ENCODE results near the gene CTXND2. TPM values are rescaled to one million over a fixed set of nuclear protein-coding genes. Genes with fewer than 3 reads are reported as not detected.
"Not testable (repeated sequence)": the region's sequence is repeated elsewhere in the genome, so short reads cannot be mapped to it uniquely, and the experiment has no call there.

The CTXND2 gene
- total RNA-seq, 1 donor: not detected

DNA sequence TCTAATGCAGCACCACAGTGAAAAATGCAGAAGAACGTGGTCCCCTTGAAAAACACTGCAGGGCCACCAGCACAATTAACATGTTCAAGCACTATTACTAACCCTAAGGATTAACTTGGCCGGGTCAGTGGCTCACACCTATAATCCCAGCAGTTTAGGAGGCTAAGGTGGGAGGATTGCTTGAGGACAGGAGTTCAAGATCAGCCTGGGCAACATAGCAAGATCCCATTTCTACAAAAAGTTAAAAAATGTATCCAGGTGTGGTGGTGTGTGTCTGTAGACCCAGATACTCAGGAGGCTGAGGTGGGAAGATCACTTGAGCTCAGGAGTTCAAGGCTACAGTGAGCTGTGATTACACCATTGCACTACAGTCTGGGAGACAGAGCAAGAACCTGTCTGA is 13.4 kb upstream of the CTXND2 start:
- Histone ChIP-seq H3K27ac (ENCODE audit: low read depth, low read length) (no peak overlapping the region), H3K9me3 (ENCODE audit: low read depth, low read length) (no peaks in the 10 kb centered on the region), H3K4me1 (ENCODE audit: insufficient read depth, low read length) (peaks cover 10% of the 10 kb centered on the region), H3K79me2 (ENCODE audit: insufficient read depth, low read length) (peaks cover 74% of the 10 kb centered on the region), H4K20me1 (ENCODE audit: insufficient read depth, low read length) (peaks cover 30% of the 10 kb centered on the region), H2AFZ (ENCODE audit: low read length) (no peak overlapping the region), H3K4me2 (ENCODE audit: insufficient read depth, low read length) (no peak overlapping the region), H3K4me3 (ENCODE audit: insufficient read depth, low read length) (no peak overlapping the region), H3K36me3 (ENCODE audit: insufficient read depth, low read length) (peaks cover 16% of the 10 kb centered on the region), H3K27me3 (ENCODE audit: insufficient read depth, low read length) (no peaks in the 10 kb centered on the region)
- TF ChIP-seq, protein P1, sequence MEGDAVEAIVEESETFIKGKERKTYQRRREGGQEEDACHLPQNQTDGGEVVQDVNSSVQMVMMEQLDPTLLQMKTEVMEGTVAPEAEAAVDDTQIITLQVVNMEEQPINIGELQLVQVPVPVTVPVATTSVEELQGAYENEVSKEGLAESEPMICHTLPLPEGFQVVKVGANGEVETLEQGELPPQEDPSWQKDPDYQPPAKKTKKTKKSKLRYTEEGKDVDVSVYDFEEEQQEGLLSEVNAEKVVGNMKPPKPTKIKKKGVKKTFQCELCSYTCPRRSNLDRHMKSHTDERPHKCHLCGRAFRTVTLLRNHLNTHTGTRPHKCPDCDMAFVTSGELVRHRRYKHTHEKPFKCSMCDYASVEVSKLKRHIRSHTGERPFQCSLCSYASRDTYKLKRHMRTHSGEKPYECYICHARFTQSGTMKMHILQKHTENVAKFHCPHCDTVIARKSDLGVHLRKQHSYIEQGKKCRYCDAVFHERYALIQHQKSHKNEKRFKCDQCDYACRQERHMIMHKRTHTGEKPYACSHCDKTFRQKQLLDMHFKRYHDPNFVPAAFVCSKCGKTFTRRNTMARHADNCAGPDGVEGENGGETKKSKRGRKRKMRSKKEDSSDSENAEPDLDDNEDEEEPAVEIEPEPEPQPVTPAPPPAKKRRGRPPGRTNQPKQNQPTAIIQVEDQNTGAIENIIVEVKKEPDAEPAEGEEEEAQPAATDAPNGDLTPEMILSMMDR (IDR thresholded peaks at IDR 0.05; ENCODE audit: extremely low read depth, low read depth, low read length): no peak
- no peak for DNase-seq (ENCODE audit: insufficient read length, low spot score, missing footprints)

DNA sequence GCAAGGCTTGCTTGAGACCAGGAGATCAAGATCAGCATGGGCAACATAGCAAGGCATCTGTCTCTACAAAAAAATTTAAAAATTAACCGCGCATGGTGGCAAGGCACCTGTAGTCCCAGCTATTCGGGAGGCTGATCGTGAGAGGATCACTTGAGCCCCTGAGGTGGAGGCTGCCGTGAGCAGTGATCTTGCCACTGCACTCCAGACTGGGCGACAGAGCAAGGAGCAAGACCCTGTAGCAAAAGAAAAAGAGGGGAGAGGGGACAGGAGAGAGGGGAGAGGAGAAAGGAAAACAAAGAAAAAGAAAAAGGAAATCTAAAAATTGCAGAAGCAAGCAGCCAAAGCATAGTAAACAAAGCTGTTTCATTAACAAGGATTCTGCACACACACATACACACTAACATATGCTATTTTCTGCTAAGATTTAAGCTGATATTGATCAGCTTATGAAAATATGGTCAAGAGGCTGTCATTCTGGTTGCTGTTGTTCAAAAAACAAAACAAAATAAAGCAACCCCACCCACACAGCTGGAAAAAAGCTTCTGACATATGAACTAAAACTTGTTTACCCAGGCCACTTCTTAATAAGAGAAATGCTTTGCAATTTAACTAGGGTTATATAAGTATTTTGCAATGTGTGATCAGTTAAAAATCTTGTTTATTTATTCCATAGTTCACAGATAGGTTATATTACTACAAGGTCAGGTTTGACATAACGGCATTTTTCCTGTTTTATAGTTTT is 12.3 kb upstream of the CTXND2 start:
- H3K27ac ChIP-seq (ENCODE audit: low read depth, low read length): peak overlapping the region; percentile 87
- no peak overlapping the region for H2AFZ ChIP-seq (ENCODE audit: low read length)
- DNase-seq (ENCODE audit: insufficient read length, low spot score, missing footprints): peak; percentile 27

DNA sequence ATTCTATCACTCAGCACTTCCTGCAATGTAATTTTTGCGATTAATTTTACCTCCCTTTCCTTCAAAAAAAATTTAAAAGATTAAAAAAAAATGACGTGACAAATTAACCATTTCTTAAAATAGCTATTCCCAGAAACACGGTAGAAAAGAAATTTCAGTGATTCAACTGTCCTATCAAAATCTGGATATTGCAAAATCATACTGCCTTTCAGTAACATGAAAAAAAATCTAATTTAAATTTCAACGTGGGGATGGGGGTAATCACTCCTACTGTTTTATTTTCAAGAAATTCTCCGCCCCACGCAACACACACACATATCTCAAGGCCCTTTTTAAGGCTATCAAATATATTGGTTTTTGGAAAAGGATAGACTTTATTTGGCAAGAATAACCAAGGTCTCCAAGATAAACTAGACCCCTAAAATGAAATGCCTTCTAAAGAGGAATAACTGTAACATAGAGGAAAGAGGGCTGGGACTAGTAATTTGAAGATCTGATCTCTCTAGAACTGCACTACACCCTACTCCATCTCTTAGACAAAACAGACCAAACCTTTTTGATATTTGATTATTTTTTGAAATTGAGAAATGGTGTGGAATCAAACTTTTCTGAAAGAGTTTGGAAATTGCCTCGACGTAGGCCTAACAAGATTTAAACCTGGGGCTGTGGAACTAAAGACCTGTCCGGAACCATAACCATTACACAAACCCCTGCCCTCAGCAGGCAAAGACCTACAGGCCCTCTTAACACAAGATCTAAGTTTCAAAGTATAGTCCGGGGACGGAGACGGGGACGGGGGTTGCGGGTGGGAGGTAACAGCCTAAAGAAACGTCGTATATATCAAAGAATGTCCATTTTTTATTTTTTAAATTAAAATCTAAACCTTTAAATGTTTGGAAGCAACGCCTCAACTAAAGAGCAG is 11.5 kb upstream of the CTXND2 start:
- Histone ChIP-seq H4K20me1 (ENCODE audit: insufficient read depth, low read length) (peaks cover 19% of the 10 kb centered on the region), H3K27me3 (ENCODE audit: insufficient read depth, low read length) (no peaks in the 10 kb centered on the region), H3K27ac (ENCODE audit: low read depth, low read length) (peak overlapping the region; percentile 87), H3K36me3 (ENCODE audit: insufficient read depth, low read length) (peaks cover 16% of the 10 kb centered on the region), H2AFZ (ENCODE audit: low read length) (peak overlapping the region; percentile 29), H3K4me3 (ENCODE audit: insufficient read depth, low read length) (peak overlapping the region; percentile 92), H3K4me2 (ENCODE audit: insufficient read depth, low read length) (peak overlapping the region; percentile 94), H3K4me1 (ENCODE audit: insufficient read depth, low read length) (peaks cover 28% of the 10 kb centered on the region), H3K9me3 (ENCODE audit: low read depth, low read length) (no peaks in the 10 kb centered on the region), H3K79me2 (ENCODE audit: insufficient read depth, low read length) (peaks cover 57% of the 10 kb centered on the region)
- TF ChIP-seq, protein P1 (IDR thresholded peaks at IDR 0.05; ENCODE audit: extremely low read depth, low read depth, low read length): no peak
- DNase-seq (ENCODE audit: insufficient read length, low spot score, missing footprints): peak; percentile 39

More for the DNA sequence above, 12.3 kb upstream of the CTXND2 start:
- H3K36me3 ChIP-seq (ENCODE audit: insufficient read depth, low read length): peaks cover 16% of the 10 kb centered on the region
- H3K4me1 ChIP-seq (ENCODE audit: insufficient read depth, low read length): peaks cover 20% of the 10 kb centered on the region
- H3K27me3 ChIP-seq (ENCODE audit: insufficient read depth, low read length): no peaks in the 10 kb centered on the region
- H3K4me3 ChIP-seq (ENCODE audit: insufficient read depth, low read length): peak overlapping the region; percentile 92
- H4K20me1 ChIP-seq (ENCODE audit: insufficient read depth, low read length): peaks cover 25% of the 10 kb centered on the region
- H3K9me3 ChIP-seq (ENCODE audit: low read depth, low read length): no peaks in the 10 kb centered on the region
- H3K79me2 ChIP-seq (ENCODE audit: insufficient read depth, low read length): peaks cover 65% of the 10 kb centered on the region
- peak overlapping the region; percentile 94 for H3K4me2 ChIP-seq (ENCODE audit: insufficient read depth, low read length)
- TF ChIP-seq, protein P1 (IDR thresholded peaks at IDR 0.05; ENCODE audit: extremely low read depth, low read depth, low read length): no peak

DNA sequence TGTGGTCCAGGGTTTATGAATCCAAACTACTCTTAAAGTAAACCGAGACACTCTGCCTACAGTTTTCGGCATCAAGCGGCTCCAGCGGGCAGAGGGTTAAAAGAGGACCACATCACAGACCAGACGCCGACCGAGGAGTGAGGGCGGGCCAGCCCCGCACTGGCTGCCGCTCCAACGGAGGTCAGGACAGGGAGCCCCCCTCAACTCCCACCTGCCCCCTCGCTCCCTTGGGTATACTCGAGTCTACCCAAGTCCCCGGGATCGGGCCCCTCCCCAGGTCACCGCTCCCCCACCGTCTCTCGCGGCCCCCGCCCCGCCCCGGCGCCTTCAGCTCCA is 10.8 kb upstream of the CTXND2 start:
- Histone ChIP-seq H2AFZ (ENCODE audit: low read length) (peak overlapping the region; percentile 62), H3K4me2 (ENCODE audit: insufficient read depth, low read length) (peak overlapping the region; percentile 94), H4K20me1 (ENCODE audit: insufficient read depth, low read length) (peaks cover 15% of the 10 kb centered on the region), H3K27me3 (ENCODE audit: insufficient read depth, low read length) (no peaks in the 10 kb centered on the region), H3K4me3 (ENCODE audit: insufficient read depth, low read length) (peak overlapping the region; percentile 92), H3K36me3 (ENCODE audit: insufficient read depth, low read length) (peaks cover 12% of the 10 kb centered on the region), H3K9me3 (ENCODE audit: low read depth, low read length) (no peaks in the 10 kb centered on the region), H3K79me2 (ENCODE audit: insufficient read depth, low read length) (peaks cover 51% of the 10 kb centered on the region), H3K4me1 (ENCODE audit: insufficient read depth, low read length) (peaks cover 34% of the 10 kb centered on the region), H3K27ac (ENCODE audit: low read depth, low read length) (peak overlapping the region; percentile 87)
- DNase-seq (ENCODE audit: insufficient read length, low spot score, missing footprints): peak; percentile 57
- TF ChIP-seq, protein P1 (IDR thresholded peaks at IDR 0.05; ENCODE audit: extremely low read depth, low read depth, low read length): no peak

DNA sequence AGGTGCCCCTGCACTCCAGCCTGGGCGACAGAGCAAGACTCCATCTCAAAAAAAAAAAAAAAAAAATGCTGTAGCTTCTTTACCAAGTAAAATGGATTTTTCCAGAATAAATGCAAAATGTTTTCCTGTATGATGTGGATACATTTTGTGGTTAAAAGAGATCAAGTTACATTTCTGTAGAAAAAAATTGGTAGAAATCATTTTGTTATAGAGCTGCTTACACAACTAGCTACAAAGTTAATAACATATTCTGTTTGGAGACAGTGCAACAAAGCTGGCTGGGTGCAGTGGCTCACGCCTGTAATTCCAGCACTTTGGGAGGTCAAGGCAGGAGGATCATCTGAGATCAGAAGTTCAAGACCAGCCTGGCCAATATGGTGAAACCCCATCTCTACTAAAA is 8.0 kb upstream of the CTXND2 start:
- peaks cover 25% of the 10 kb centered on the region for H3K79me2 ChIP-seq (ENCODE audit: insufficient read depth, low read length)
- peaks cover 46% of the 10 kb centered on the region for H3K4me1 ChIP-seq (ENCODE audit: insufficient read depth, low read length)
- H3K27ac ChIP-seq (ENCODE audit: low read depth, low read length): peak overlapping the region; percentile 99
- H3K27me3 ChIP-seq (ENCODE audit: insufficient read depth, low read length); H2AFZ ChIP-seq (ENCODE audit: low read length); H3K4me3 ChIP-seq (ENCODE audit: insufficient read depth, low read length); H4K20me1 ChIP-seq (ENCODE audit: insufficient read depth, low read length); DNase-seq (ENCODE audit: insufficient read length, low spot score, missing footprints); H3K4me2 ChIP-seq (ENCODE audit: insufficient read depth, low read length); H3K36me3 ChIP-seq (ENCODE audit: insufficient read depth, low read length); H3K9me3 ChIP-seq (ENCODE audit: low read depth, low read length): not testable (repeated sequence)

Measured in osteoblast (primary cell).